Calu3 (cell line): Measurements from ENCODE around the gene RTKN2. TPM values are rescaled to one million over a fixed set of nuclear protein-coding genes. Genes with fewer than 3 reads are reported as not detected.

Experiments
- BruUV-seq: library from RNA; stranded (reverse); fragments of 400-500 nt; replicated peaks from 2 replicates; lab custom pipeline; 2021; lab: Mats Ljungman, UMichigan
- CTCF ChIA-PET: fragments of 300-600 bp; sonication (Branson Sonifier 250); formaldehyde crosslinking; loops from one replicate; lab custom pipeline; 2022; ENCODE audit warnings: antibody characterized with exemption; lab: Charles Lee
- DNase-seq: peaks from one replicate; pipeline ENCODE4 v3.0.0; 2022
- H3K27ac Mint-ChIP-seq: one replicate; pipeline ENCODE4 v1.8.0; 2022; ENCODE audit warnings: mixed read lengths; ENCODE audit not compliant: unreplicated experiment
- H3K27me3 Mint-ChIP-seq: one replicate; pipeline ENCODE4 v1.8.0; 2022; ENCODE audit warnings: mixed read lengths; ENCODE audit not compliant: unreplicated experiment
- H3K36me3 Mint-ChIP-seq: one replicate; pipeline ENCODE4 v1.8.0; 2022; ENCODE audit warnings: mild to moderate bottlenecking, moderate library complexity, mixed read lengths; ENCODE audit not compliant: insufficient read depth, unreplicated experiment
- H3K4me1 Mint-ChIP-seq: one replicate; pipeline ENCODE4 v1.8.0; 2022; ENCODE audit warnings: mild to moderate bottlenecking, low read depth, mixed read lengths; ENCODE audit not compliant: unreplicated experiment
- H3K4me3 Mint-ChIP-seq: one replicate; pipeline ENCODE4 v1.8.0; 2022; ENCODE audit warnings: mild to moderate bottlenecking, low read depth, moderate library complexity, mixed read lengths; ENCODE audit not compliant: unreplicated experiment
- H3K9me3 Mint-ChIP-seq: one replicate; pipeline ENCODE4 v1.8.0; 2022; ENCODE audit warnings: low read depth, mixed read lengths; ENCODE audit not compliant: unreplicated experiment
- CTCF ChIP-seq: fragments of 200-600 bp; IDR thresholded peaks from one replicate; pipeline ENCODE4 v1.8.0; 2022; ENCODE audit warnings: antibody characterized with exemption; ENCODE audit not compliant: unreplicated experiment
- intact Hi-C: fragments of 100-400 bp; cut with micrococcal nuclease; formaldehyde crosslinking; loops from one replicate; pipeline ENCODE4 v1.10.0; 2022; ENCODE audit not compliant: unreplicated experiment
- total RNA-seq: library from RNA; stranded (reverse); gene quantifications from 2 replicates; pipeline ENCODE4 v1.2.3, GENCODE V29; 2022

Gene RTKN2
- total RNA-seq, 1 experiment from 2014 or later = 26.7 TPM

- no TSS peak for BruUV-seq
- no peak for DNase-seq
- Mint-ChIP-seq H3K36me3 (peaks cover 39% of the 10 kb centered on the region), H3K27ac (peak overlapping the region; percentile 35), H3K9me3 (no peaks in the 10 kb centered on the region), H3K27me3 (no peaks in the 10 kb centered on the region), H3K4me1 (peaks cover 44% of the 10 kb centered on the region), H3K4me3 (peak overlapping the region; percentile 77)
- CTCF ChIA-PET = interaction anchor here (1.2 to 3.2 kb wide), 2 partner anchors 148 to 167 kb away, joined by 4 to 20 read pairs; no protein-coding TSS in a partner anchor
- TF ChIP-seq CTCF = no peak
- intact Hi-C loops = loop anchor here (5.0 to 10.0 kb wide), 3 partner anchors 116 to 888 kb away; no protein-coding TSS in a partner anchor
Observed at GRCh38 chr10:62266611-62267010, 2.0 kb downstream of the RTKN2 start.

GRCh38 chr10:62266147-62266546 lies 2.5 kb downstream of the RTKN2 start:
- H3K27ac Mint-ChIP-seq = peak overlapping the region; percentile 35

DNA sequence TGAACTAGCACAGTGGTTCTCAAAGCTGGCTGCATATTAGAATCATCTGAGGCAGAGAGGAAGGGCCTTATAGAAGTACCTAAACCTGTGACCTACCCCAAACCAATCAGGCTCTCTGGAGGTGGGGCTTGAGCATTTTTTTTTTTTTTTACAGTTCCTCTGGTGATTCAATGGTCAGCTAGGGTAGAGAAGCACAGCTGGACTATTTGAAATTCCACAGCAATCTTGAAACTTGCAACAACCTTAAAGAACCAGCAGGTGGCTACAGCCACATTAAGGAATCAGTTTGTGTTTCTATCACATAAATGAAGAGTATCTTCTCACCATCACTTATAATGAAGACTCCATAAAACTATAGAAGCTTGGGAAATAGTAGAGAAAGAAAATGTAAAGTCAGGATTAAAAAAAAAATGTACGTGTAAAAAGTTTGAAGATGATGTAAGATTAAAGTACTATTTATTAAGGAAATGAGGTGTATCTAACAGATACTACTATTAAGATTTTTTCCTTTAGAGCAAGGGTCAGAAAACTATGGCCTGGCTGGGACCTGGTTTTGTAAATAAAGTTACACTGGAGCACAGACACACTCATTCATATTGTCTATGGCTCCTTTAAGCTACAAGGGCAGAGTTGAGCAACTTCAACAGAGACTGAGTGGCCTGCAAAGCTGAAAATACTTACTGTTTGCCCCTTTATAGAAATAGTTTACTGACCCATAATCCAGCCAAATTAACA lies 3.8 kb downstream of the RTKN2 start:
- CTCF ChIA-PET = interaction anchor here (0.7 to 3.2 kb wide), 19 partner anchors 9 to 893 kb away, joined by 3 to 20 read pairs (median 3); partner anchors contain the start of gene EGR2
- peaks cover 36% of the 10 kb centered on the region for H3K36me3 Mint-ChIP-seq
- no TSS peak for BruUV-seq
- TF ChIP-seq CTCF = peak; percentile 65
- DNase-seq = peak; percentile 62
- peak overlapping the region; percentile 35 for H3K27ac Mint-ChIP-seq
- intact Hi-C loops = loop anchor here (1.0 to 10.0 kb wide), 6 partner anchors 117 to 890 kb away; no protein-coding TSS in a partner anchor
- no peaks in the 10 kb centered on the region for H3K9me3 Mint-ChIP-seq
- peak overlapping the region; percentile 77 for H3K4me3 Mint-ChIP-seq
- H3K4me1 Mint-ChIP-seq = peaks cover 40% of the 10 kb centered on the region
- no peaks in the 10 kb centered on the region for H3K27me3 Mint-ChIP-seq

More at GRCh38 chr10:62266147-62266546, 2.5 kb downstream of the RTKN2 start:
- CTCF ChIA-PET = interaction anchor here (1.2 to 3.2 kb wide), 3 partner anchors 47 to 167 kb away, joined by 3 to 20 read pairs (median 4); no protein-coding TSS in a partner anchor
- Mint-ChIP-seq H3K4me1 (peaks cover 44% of the 10 kb centered on the region), H3K36me3 (peaks cover 39% of the 10 kb centered on the region), H3K4me3 (peak overlapping the region; percentile 77), H3K27me3 (no peaks in the 10 kb centered on the region), H3K9me3 (no peaks in the 10 kb centered on the region)
- no peak for TF ChIP-seq CTCF
- no peak for DNase-seq
- intact Hi-C loops = loop anchor here (5.0 to 10.0 kb wide), 3 partner anchors 116 to 889 kb away; no protein-coding TSS in a partner anchor
- no TSS peak for BruUV-seq

- CTCF ChIA-PET = interaction anchor here (0.8 to 3.2 kb wide), 13 partner anchors 9 to 554 kb away, joined by 3 to 20 read pairs (median 3); no protein-coding TSS in a partner anchor
- no peak overlapping the region for H3K27ac Mint-ChIP-seq
- TF ChIP-seq CTCF = no peak
- H3K36me3 Mint-ChIP-seq = peaks cover 28% of the 10 kb centered on the region
- H3K27me3 Mint-ChIP-seq = no peaks in the 10 kb centered on the region
- no peak for DNase-seq
- peaks cover 40% of the 10 kb centered on the region for H3K4me1 Mint-ChIP-seq
- BruUV-seq = no TSS peak
- H3K4me3 Mint-ChIP-seq = no peak overlapping the region
- no peaks in the 10 kb centered on the region for H3K9me3 Mint-ChIP-seq
- intact Hi-C loops = loop anchor here (1.0 to 10.0 kb wide), 5 partner anchors 150 to 891 kb away; no protein-coding TSS in a partner anchor
Observed at GRCh38 chr10:62264126-62264525, 4.5 kb downstream of the RTKN2 start.
